Gastroesophageal sphincter (tissue), 3 donors: ENCODE measurements around the gene CEBPG.

ENCODE experiments used
- CTCF ChIP-seq, 4 experiments: fragments of 200-600 bp in 2 of 4; fragments of 450-650 bp in 2 of 4; sonication (generic) in 1 of 4; IDR thresholded peaks; one replicate each; pipeline ENCODE4 v1.5.1; 2017 to 2019; ENCODE audit warnings: antibody characterized with exemption in 4 of 4, mild to moderate bottlenecking in 2 of 4, moderate library complexity in 2 of 4
- POLR2A ChIP-seq, 2 donors: fragments of 450-650 bp; IDR thresholded peaks; one replicate each; pipeline ENCODE4 v1.6.1; 2017; ENCODE audit warnings: antibody characterized with exemption in 2 of 2, mild to moderate bottlenecking in 2 of 2, moderate library complexity in 1 of 2

- TF ChIP-seq CTCF (IDR thresholded peaks at IDR 0.05), result no peak
- no peak for TF ChIP-seq POLR2A (IDR thresholded peaks at IDR 0.05)
Measured at GRCh38 chr19:33343301-33343700, 30.2 kb upstream of the CEBPG start.
